ENCODE results near the gene DTNBP1. TPM values are rescaled to one million over a fixed set of nuclear protein-coding genes. Genes with fewer than 3 reads are reported as not detected.

Gene DTNBP1
- total RNA-seq, 3 donors from 2014 or later, result 14.6 to 22.0 (median 19.5) TPM

DNA sequence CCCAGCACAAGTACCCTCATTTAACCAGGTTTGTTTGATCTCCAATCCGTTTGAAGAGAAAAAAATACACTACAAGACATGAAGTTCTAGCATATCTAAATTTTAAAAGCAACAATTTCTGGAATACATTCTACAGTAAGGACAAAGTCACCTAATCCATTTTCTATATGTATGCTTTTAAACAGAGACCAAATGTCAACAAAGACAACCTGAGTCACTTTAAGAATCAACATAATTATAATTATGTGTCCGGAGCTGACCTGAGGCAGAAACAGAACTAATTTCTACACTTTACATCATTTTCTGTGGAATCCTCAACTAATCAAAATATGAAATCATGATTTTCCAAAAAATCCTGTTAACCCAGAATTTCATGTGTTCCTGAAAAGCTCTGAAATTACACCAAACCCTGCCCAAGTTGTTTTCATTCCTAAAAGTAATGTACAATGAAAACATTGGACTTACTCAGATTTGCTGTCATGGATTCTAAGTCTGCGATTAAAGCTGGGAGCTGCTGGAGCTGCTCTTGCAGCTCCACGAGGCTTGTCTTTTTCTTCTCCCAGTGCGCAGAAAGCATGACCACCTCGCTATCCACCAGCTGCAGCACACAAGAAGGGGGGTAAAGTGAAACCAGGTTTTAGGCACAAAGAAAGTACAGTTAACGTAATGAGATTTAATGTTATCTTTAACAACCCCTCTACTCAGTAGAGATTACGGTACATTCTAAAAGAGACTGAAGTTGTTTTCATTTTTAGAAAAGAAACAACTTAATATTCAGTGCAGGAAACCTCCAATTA is 35.8 kb downstream of the DTNBP1 start:
- TF ChIP-seq, protein P1, sequence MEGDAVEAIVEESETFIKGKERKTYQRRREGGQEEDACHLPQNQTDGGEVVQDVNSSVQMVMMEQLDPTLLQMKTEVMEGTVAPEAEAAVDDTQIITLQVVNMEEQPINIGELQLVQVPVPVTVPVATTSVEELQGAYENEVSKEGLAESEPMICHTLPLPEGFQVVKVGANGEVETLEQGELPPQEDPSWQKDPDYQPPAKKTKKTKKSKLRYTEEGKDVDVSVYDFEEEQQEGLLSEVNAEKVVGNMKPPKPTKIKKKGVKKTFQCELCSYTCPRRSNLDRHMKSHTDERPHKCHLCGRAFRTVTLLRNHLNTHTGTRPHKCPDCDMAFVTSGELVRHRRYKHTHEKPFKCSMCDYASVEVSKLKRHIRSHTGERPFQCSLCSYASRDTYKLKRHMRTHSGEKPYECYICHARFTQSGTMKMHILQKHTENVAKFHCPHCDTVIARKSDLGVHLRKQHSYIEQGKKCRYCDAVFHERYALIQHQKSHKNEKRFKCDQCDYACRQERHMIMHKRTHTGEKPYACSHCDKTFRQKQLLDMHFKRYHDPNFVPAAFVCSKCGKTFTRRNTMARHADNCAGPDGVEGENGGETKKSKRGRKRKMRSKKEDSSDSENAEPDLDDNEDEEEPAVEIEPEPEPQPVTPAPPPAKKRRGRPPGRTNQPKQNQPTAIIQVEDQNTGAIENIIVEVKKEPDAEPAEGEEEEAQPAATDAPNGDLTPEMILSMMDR (IDR thresholded peaks at IDR 0.05), result no peak
- TF ChIP-seq POLR2AphosphoS5 (IDR thresholded peaks at IDR 0.05) (no peak), POLR2A (IDR thresholded peaks at IDR 0.05) (no peak)
- H3K36me3 ChIP-seq, result no peaks in the 10 kb centered on the region
- no peak overlapping the region for H3K27ac ChIP-seq
- DNase-seq (ENCODE audit: low spot score in 2 of 2), result no peak
- no peaks in the 10 kb centered on the region for H3K9me3 ChIP-seq
- H3K4me1 ChIP-seq, result no peaks in the 10 kb centered on the region
- intact Hi-C loops (cut with DNase I; ENCODE audit: low total_unique reads), result no loop called here
- H3K27me3 ChIP-seq, result no peaks in the 10 kb centered on the region
- no peak overlapping the region for H3K4me3 ChIP-seq

DNA sequence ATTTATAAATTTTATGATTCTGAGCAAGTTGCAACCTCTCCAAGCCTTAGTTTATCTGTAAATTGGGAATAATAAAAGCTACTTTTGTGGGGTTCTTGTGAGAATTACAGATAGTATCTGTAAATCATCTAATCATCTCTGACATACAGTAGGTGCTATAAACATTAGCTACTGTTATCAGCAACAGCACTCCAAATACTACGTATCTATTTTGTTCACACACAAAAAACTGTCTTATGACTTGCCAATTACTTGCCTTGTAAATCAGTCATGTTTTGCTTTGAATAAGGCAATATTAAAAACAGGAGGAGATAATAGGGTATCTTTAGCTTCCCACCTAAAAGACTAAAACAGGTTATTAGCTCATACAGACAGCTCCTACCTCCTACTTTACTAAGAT is 36.7 kb downstream of the DTNBP1 start:
- intact Hi-C loops (cut with DNase I; ENCODE audit: low total_unique reads), result no loop called here

DNA sequence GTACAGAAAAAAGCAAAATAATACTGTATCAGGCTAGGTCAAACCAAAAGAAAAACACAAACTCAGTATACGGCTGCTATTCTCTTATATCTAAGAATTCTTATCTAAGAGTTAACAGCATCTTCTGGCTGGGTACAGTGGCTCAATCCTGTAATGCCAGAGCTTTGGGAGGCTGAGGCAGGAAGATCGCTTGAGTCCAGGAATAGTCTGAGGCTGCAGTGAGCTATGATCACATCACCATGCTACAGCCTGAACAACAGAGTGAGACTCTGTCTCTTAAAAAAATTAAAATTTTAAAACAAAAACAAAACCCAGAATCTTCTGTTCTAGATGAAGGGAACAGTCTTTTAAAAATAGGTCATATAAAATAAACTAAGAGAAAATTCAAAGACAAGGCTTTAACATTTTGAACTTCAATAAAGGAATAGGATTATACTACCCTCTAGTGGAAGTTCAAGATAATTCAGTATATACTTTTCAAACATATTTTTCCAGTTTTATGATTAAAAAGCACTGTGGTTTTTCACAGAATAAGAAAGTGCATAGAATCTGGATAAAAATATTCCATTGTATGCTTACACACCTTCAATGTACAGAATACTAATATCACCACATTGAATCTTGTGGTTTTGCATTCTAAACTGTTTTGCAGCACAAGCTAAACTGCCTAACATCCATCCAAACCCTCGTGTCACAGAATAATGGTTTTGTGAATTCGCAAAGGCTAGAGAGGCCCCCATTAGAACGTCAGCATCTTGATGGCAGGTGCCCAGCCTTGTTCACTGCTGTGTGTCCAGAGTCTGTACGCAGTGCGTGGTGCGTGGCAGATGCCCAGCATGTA is 39.3 kb downstream of the DTNBP1 start:
- no peak overlapping the region for H3K27ac ChIP-seq
- H3K4me1 ChIP-seq, result peaks cover 0 to 3% of the 10 kb centered on the region in 2 donors
- intact Hi-C loops (cut with DNase I; ENCODE audit: low total_unique reads), result no loop called here
- TF ChIP-seq, protein P1 (IDR thresholded peaks at IDR 0.05), result peak; percentile 46 to 75 (median 65)
- TF ChIP-seq POLR2A (IDR thresholded peaks at IDR 0.05), result no peak
- no peaks in the 10 kb centered on the region for H3K9me3 ChIP-seq
- no peak overlapping the region for H3K4me3 ChIP-seq
- no peaks in the 10 kb centered on the region for H3K27me3 ChIP-seq
- no peaks in the 10 kb centered on the region for H3K36me3 ChIP-seq
- no peak for DNase-seq (ENCODE audit: low spot score in 2 of 2)

More for the DNA sequence above, 36.7 kb downstream of the DTNBP1 start:
- Histone ChIP-seq H3K27ac (no peak overlapping the region), H3K9me3 (no peaks in the 10 kb centered on the region), H3K36me3 (no peaks in the 10 kb centered on the region), H3K4me3 (no peak overlapping the region), H3K27me3 (no peaks in the 10 kb centered on the region), H3K4me1 (peaks cover 0 to 3% of the 10 kb centered on the region in 2 donors)
- TF ChIP-seq POLR2AphosphoS5 (IDR thresholded peaks at IDR 0.05) (no peak), POLR2A (IDR thresholded peaks at IDR 0.05) (no peak)
- TF ChIP-seq, protein P1 (IDR thresholded peaks at IDR 0.05), result no peak
- DNase-seq (ENCODE audit: low spot score in 2 of 2), result no peak

DNA sequence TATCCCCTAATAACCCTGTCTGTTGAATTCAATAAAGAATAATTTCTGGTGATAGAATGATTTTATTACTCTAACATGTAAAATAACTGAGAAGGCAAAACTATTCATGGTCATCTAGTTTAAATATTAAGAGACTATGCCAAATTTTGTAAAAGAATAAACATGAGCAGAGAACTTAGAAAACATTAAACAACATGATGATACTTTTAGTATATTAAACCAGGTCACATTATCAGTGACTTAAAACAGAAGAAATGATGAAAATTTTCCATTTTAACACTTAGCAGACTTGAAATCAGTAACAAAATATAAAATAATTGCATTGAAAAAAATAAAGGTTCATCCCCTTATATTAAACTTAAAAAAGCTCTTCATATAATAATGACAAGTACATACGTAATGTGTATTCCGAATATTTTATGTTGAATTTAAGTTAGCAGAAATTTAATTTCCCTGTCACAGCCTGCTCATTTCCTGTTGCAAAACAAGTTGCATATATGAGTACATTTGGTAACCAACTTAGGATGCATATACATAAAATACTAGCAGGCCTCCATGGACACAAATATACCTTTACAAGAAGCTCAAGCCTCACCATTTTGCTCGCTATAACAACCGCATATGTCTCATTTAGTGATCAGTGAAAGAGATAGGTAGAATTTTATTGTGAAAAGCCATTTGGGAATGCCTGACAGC is 40.6 kb downstream of the DTNBP1 start:
- peaks cover 0 to 3% of the 10 kb centered on the region in 2 donors for H3K4me1 ChIP-seq
- H3K9me3 ChIP-seq, result no peaks in the 10 kb centered on the region
- no peaks in the 10 kb centered on the region for H3K36me3 ChIP-seq
- DNase-seq (ENCODE audit: low spot score in 2 of 2), result no peak
- TF ChIP-seq POLR2AphosphoS5 (IDR thresholded peaks at IDR 0.05) (no peak), POLR2A (IDR thresholded peaks at IDR 0.05) (no peak)
- TF ChIP-seq, protein P1 (IDR thresholded peaks at IDR 0.05), result no peak
- H3K4me3 ChIP-seq, result no peak overlapping the region
- intact Hi-C loops (cut with DNase I; ENCODE audit: low total_unique reads), result no loop called here
- no peaks in the 10 kb centered on the region for H3K27me3 ChIP-seq
- peak overlapping the region in 1 of 2 donors; percentile 71 for H3K27ac ChIP-seq

Measured in breast epithelium (tissue), 4 donors.